Transverse colon (tissue), 4 donors: Measurements from ENCODE around the gene SERP2. TPM values are rescaled to one million over a fixed set of nuclear protein-coding genes. Genes with fewer than 3 reads are reported as not detected.

ENCODE experiments used
- DNase-seq: peaks from one replicate; pipeline ENCODE4 v3.0.0-alpha.2; 2019
- H3K27ac ChIP-seq, 4 donors: fragments of 200-600 bp; sonication (generic); 2 replicates each; pipeline ENCODE4 v1.5.1; 2016 to 2018; ENCODE audit warnings: inconsistent platforms in 4 of 4
- H3K27me3 ChIP-seq: fragments of 200-600 bp; sonication (generic); 2 replicates; pipeline ENCODE4 v1.5.1; 2017; ENCODE audit warnings: inconsistent platforms
- H3K36me3 ChIP-seq, 4 donors: fragments of 200-600 bp; sonication (generic); 2 replicates each; pipeline ENCODE4 v1.5.1; 2017 to 2019; ENCODE audit warnings: inconsistent platforms in 4 of 4
- H3K4me1 ChIP-seq, 4 donors: fragments of 200-600 bp; sonication (generic); 2 replicates each; pipeline ENCODE4 v1.5.1; 2017 to 2020; ENCODE audit warnings: inconsistent platforms in 4 of 4
- H3K4me3 ChIP-seq, 4 donors: fragments of 200-600 bp; sonication (generic); 1 replicate in 1 of 4; 2 replicates in 3 of 4; pipeline versions ENCODE4 v1.5.1 to v1.6.1; 2017 to 2019; ENCODE audit warnings: inconsistent platforms in 4 of 4
- H3K9me3 ChIP-seq, 2 donors: fragments of 200-600 bp; sonication (generic); 2 replicates each; pipeline ENCODE4 v1.5.1; 2017 to 2019; ENCODE audit warnings: inconsistent platforms in 2 of 2
- EP300 ChIP-seq: sonication (generic); formaldehyde crosslinking; IDR thresholded peaks from one replicate; pipeline ENCODE4 v1.6.1; 2017; ENCODE audit warnings: antibody characterized with exemption, low read depth
- POLR2A ChIP-seq: fragments of 450-650 bp; IDR thresholded peaks from one replicate; pipeline ENCODE4 v1.6.1; 2016; ENCODE audit warnings: antibody characterized with exemption, mild to moderate bottlenecking, moderate library complexity
- POLR2AphosphoS5 ChIP-seq, 3 donors: sonication (generic); formaldehyde crosslinking; IDR thresholded peaks; one replicate each; pipeline ENCODE4 v1.6.1; 2016; ENCODE audit warnings: antibody characterized with exemption in 3 of 3
- WGBS, 2 donors: methylation state at CpG; one replicate each; pipeline ENCODE4 v1.1.5; 2018; ENCODE audit warnings: low coverage in 1 of 2; 5-methylcytosine and 5-hydroxymethylcytosine counted together
- in situ Hi-C, 4 donors: fragments of 200-750 bp; cut with MboI; loops; one replicate each; pipeline versions ENCODE4 v1.15.0 to v1.15.1; 2017; ENCODE audit warnings: low sequenced_read_pairs in 3 of 4, low pct_ligation_motif_present in 1 of 4, low pct_unique_long_range_greater_than_20kb in 1 of 4
- intact Hi-C: fragments of 100-400 bp; cut with DNase I; formaldehyde crosslinking; loops from one replicate; pipeline ENCODE4 v1.15.1; 2023; ENCODE audit warnings: low total_unique reads
- total RNA-seq, 4 donors: library from RNA; depleted of rRNA; stranded (reverse); fragments of >200 nt; gene quantifications; one replicate each; pipeline ENCODE4 v1.1.0, GENCODE V29; 2016
- TF ChIP-seq, protein P1 (sequence below), 5 experiments: fragments of 200-600 bp in 3 of 5; fragments of 450-650 bp in 2 of 5; sonication (generic) in 3 of 5; IDR thresholded peaks; 1 replicate in 2 of 5; 2 replicates in 3 of 5; pipeline ENCODE4 v1.5.1; 2016 to 2017; ENCODE audit warnings: antibody characterized with exemption in 5 of 5, inconsistent platforms in 3 of 5, mild to moderate bottlenecking in 2 of 5, moderate library complexity in 1 of 5

The SERP2 gene
- total RNA-seq, 4 donors from 2014 or later, result 1.8 to 2.4 TPM; not detected in 2

DNA sequence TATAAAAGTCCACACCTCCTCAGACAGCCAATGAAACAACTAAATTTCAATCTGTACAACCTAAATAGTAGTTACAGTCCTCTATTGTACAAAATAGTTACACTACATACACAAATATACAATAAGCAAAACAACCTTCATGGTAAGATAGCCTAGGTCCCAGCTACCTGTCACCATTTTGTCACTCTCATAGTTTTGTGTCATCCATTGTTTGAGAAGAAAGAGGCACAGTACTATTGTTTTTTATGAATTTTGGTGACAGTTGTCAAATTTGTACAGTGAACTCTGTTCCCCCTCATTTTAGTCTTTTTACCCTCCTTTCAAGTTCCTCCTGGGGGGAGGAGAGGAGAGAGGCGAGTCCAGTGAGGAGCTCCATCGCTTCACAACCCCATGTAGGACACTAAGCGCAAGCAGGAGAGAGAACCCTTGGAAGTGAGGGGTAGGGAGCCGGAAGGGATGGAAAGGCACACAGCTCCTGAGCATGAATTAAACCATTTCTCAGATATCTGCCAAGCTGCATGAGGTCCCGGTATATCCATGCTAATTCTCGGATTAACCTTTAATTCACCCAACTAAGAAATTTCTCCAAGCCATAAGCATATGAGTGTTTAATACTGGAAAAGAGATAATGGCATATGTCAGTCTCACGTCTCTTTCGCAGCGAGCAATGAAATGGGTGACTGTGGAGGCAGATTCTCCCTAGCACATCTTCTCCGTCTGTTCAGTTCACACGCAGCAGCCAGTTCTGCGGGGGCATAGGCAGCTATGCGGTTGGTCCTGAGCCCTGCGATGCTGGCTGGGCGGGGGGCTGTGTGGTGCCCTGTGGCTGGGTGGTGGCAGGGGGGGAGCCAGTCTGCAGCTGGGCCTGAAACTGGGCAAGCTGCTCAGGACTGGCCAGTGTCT is 60.5 kb downstream of the SERP2 start:
- Histone ChIP-seq H3K27me3 (no peaks in the 10 kb centered on the region), H3K4me3 (peak overlapping the region; percentile 51 to 65 (median 52)), H3K27ac (peak overlapping the region; percentile 87 to 92 (median 90)), H3K4me1 (peaks cover 3 to 31% (median 25%) of the 10 kb centered on the region in 4 donors), H3K36me3 (peaks cover 0 to 12% (median 4%) of the 10 kb centered on the region in 4 donors), H3K9me3 (no peaks in the 10 kb centered on the region)
- TF ChIP-seq, protein P1, sequence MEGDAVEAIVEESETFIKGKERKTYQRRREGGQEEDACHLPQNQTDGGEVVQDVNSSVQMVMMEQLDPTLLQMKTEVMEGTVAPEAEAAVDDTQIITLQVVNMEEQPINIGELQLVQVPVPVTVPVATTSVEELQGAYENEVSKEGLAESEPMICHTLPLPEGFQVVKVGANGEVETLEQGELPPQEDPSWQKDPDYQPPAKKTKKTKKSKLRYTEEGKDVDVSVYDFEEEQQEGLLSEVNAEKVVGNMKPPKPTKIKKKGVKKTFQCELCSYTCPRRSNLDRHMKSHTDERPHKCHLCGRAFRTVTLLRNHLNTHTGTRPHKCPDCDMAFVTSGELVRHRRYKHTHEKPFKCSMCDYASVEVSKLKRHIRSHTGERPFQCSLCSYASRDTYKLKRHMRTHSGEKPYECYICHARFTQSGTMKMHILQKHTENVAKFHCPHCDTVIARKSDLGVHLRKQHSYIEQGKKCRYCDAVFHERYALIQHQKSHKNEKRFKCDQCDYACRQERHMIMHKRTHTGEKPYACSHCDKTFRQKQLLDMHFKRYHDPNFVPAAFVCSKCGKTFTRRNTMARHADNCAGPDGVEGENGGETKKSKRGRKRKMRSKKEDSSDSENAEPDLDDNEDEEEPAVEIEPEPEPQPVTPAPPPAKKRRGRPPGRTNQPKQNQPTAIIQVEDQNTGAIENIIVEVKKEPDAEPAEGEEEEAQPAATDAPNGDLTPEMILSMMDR (IDR thresholded peaks at IDR 0.05), result no peak
- peak in 1 of 3 donors; percentile 55 for TF ChIP-seq POLR2AphosphoS5 (IDR thresholded peaks at IDR 0.05)
- no peak for TF ChIP-seq EP300
- intact Hi-C loops (loop anchor here (10.0 kb wide), 2 partner anchors 129 to 219 kb away; no protein-coding TSS in a partner anchor), in situ Hi-C loops (loop anchor here in 3 of 4 donors (10.0 to 25.0 kb wide), 4 partner anchors 247 to 529 kb away; no protein-coding TSS in a partner anchor)
- DNase-seq, result no peak
- WGBS, 2 donors, result 66 to 80% methylated on average over 10 to 15 of the region's 15 CpGs

- TF ChIP-seq EP300 (no peak), POLR2A (no peak), POLR2AphosphoS5 (IDR thresholded peaks at IDR 0.05) (no peak)
- TF ChIP-seq, protein P1 (IDR thresholded peaks at IDR 0.05), result no peak
- 16 to 33% methylated on average over 1 to 4 of the region's 4 CpGs for WGBS, 2 donors
- peak overlapping the region; percentile 51 to 65 (median 52) for H3K4me3 ChIP-seq
- H3K27ac ChIP-seq, result peak overlapping the region; percentile 87 to 92 (median 90)
- H3K9me3 ChIP-seq, result no peaks in the 10 kb centered on the region
- H3K36me3 ChIP-seq, result peaks cover 0 to 12% (median 4%) of the 10 kb centered on the region in 4 donors
- intact Hi-C loops, result loop anchor here (10.0 kb wide), 2 partner anchors 130 to 220 kb away; no protein-coding TSS in a partner anchor
- H3K4me1 ChIP-seq, result peaks cover 3 to 37% (median 29%) of the 10 kb centered on the region in 4 donors
- no peak for DNase-seq
- in situ Hi-C loops, result loop anchor here (5.0 to 25.0 kb wide), 8 partner anchors 247 to 530 kb away; no protein-coding TSS in a partner anchor
- H3K27me3 ChIP-seq, result no peaks in the 10 kb centered on the region
These were observed 61.1 kb downstream of the SERP2 start for GRCh38 chr13:44434766-44435141.

DNA sequence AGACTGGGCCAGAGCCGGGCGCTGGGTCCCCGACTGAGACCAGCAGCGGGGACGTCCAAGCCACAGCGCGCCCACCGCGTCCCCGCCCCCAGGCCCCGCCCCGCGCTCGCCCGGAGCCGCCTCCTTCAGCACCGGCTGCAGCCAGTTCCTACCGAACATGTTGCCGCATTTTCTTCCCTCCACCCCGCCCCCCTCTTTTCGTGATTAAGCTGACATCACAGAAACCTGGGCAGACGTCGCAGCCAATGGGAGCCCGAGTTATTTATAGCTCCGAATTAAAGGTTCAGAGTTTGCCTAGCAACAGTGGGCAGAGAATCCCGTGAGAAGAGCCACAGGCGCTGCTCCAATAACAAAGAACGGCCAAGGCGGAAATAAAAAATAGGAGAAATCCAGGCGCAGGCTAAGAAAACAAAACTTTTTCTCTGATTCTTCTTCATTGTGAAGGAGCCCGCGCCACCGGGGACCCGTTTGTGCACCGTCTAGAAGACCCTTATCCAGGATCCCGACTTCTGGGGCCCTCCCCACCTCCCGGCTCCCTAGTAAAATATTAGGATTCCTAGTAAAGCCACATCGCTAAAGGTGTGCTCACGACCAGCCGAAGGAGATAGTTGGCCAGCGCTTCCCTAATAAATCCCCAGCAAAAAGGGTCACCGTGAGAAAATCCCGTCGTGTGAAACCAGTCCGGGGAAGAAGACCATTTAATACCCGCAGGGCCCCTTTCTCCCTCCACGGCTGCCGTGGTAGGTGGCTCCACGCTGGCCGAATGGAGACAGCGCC is 61.7 kb downstream of the SERP2 start:
- Histone ChIP-seq H3K36me3 (peaks cover 0 to 12% (median 4%) of the 10 kb centered on the region in 4 donors), H3K4me3 (peak overlapping the region; percentile 51 to 65 (median 58)), H3K27ac (peak overlapping the region; percentile 87 to 92 (median 90)), H3K27me3 (no peaks in the 10 kb centered on the region), H3K4me1 (peaks cover 3 to 42% (median 34%) of the 10 kb centered on the region in 4 donors), H3K9me3 (no peaks in the 10 kb centered on the region)
- TF ChIP-seq POLR2AphosphoS5 (IDR thresholded peaks at IDR 0.05) (peak; percentile 73 to 93 (median 81)), POLR2A (peak; percentile 84), EP300 (no peak)
- intact Hi-C loops, result loop anchor here (10.0 kb wide), 2 partner anchors 131 to 221 kb away; no protein-coding TSS in a partner anchor
- in situ Hi-C loops, result loop anchor here (5.0 to 25.0 kb wide), 8 partner anchors 248 to 531 kb away; no protein-coding TSS in a partner anchor
- WGBS, 2 donors, result 0% methylated on average over 10 to 51 of the region's 51 CpGs
- DNase-seq, result peak; percentile 98

DNA sequence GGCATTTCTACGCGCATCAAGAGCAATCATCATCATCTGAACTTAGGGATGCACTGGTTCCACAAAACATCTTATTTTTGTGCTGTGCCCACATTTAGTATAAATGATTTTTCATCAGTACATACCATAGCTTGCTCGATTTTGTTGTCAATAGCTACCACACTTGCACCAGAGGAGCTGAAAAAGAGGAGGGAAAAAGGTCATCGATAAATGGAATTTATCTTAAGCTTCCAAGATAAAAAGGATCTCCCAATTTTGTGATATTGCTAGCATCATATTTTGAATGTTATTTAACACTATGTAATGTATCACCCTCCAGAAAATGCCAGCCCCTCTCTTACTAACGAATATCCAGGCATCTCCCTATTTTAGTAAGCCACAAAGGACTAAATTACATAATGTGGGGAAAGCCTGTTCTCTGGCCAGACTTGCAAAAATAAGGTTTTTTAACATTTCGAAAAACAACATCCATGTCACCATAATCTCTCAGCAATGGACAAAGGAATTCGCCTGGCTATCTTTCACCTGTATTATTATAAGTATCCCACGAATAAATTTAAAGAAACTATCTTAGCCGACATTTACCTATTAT is 62.4 kb downstream of the SERP2 start:
- WGBS, 2 donors, result 2 to 6% methylated on average over 9 of the region's 9 CpGs
- TF ChIP-seq POLR2AphosphoS5 (IDR thresholded peaks at IDR 0.05), result no peak
- TF ChIP-seq, protein P1 (IDR thresholded peaks at IDR 0.05), result no peak
- no peak for TF ChIP-seq POLR2A
- no peak for TF ChIP-seq EP300
- DNase-seq, result no peak
- H3K36me3 ChIP-seq, result peaks cover 0 to 12% (median 4%) of the 10 kb centered on the region in 4 donors
- in situ Hi-C loops, result loop anchor here (5.0 to 25.0 kb wide), 8 partner anchors 249 to 531 kb away; no protein-coding TSS in a partner anchor
- H3K9me3 ChIP-seq, result no peaks in the 10 kb centered on the region
- peak overlapping the region; percentile 87 to 92 (median 90) for H3K27ac ChIP-seq
- no peaks in the 10 kb centered on the region for H3K27me3 ChIP-seq
- H3K4me1 ChIP-seq, result peaks cover 3 to 45% (median 33%) of the 10 kb centered on the region in 4 donors
- intact Hi-C loops, result loop anchor here (10.0 kb wide), 2 partner anchors 131 to 221 kb away; no protein-coding TSS in a partner anchor
- H3K4me3 ChIP-seq, result peak overlapping the region; percentile 51 to 65 (median 58)
